ENCODE measurements around the gene SCN9A. TPM values are rescaled to one million over a fixed set of nuclear protein-coding genes. Genes with fewer than 3 reads are reported as not detected.

Gene SCN9A
- total RNA-seq, 4 donors from 2014 or later: 0.51 to 3.5 (median 1.3) TPM

GRCh38 chr2:166307326-166307725 is 68.4 kb downstream of the SCN9A start:
- no peak overlapping the region for H3K4me3 ChIP-seq (ENCODE audit: low read depth, poor library complexity, severe bottlenecking)
- WGBS, 2 donors: 74 to 82% methylated on average over 3 of the region's 3 CpGs
- TF ChIP-seq, protein P1, sequence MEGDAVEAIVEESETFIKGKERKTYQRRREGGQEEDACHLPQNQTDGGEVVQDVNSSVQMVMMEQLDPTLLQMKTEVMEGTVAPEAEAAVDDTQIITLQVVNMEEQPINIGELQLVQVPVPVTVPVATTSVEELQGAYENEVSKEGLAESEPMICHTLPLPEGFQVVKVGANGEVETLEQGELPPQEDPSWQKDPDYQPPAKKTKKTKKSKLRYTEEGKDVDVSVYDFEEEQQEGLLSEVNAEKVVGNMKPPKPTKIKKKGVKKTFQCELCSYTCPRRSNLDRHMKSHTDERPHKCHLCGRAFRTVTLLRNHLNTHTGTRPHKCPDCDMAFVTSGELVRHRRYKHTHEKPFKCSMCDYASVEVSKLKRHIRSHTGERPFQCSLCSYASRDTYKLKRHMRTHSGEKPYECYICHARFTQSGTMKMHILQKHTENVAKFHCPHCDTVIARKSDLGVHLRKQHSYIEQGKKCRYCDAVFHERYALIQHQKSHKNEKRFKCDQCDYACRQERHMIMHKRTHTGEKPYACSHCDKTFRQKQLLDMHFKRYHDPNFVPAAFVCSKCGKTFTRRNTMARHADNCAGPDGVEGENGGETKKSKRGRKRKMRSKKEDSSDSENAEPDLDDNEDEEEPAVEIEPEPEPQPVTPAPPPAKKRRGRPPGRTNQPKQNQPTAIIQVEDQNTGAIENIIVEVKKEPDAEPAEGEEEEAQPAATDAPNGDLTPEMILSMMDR (IDR thresholded peaks at IDR 0.05): no peak
- TF ChIP-seq POLR2A (IDR thresholded peaks at IDR 0.05): no peak
- intact Hi-C loops (cut with DNase I; ENCODE audit: low total_unique reads): no loop called here
- no peak for DNase-seq (ENCODE audit: low spot score in 2 of 2)

- no peak overlapping the region for H3K4me3 ChIP-seq (ENCODE audit: low read depth, poor library complexity, severe bottlenecking)
- TF ChIP-seq POLR2A (IDR thresholded peaks at IDR 0.05): no peak
- TF ChIP-seq, protein P1 (IDR thresholded peaks at IDR 0.05): no peak
- intact Hi-C loops (cut with DNase I; ENCODE audit: low total_unique reads): no loop called here
- no peak for DNase-seq (ENCODE audit: low spot score in 2 of 2)
- WGBS, 2 donors: 94 to 98% methylated on average over 1 of the region's 1 CpG
These were observed 71.1 kb downstream of the SCN9A start for GRCh38 chr2:166304656-166305055.

DNA sequence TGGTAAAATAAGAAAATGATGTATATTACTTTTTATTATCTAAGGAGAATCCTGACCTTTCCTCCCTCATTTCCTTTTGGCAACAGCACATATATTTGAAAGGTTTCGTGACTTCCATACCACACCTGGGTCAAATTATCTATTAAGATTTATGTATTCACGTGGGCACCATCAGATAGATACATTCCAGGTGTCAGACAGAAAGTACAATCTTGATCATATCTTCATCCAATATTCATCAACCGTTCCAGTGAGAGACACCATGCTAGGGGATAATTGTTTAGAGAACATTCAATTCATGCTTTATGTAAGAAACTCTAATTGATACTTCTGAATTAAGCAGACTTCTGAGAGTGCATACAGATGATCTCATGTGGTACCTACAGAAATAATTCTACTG is 73.7 kb downstream of the SCN9A start:
- DNase-seq (ENCODE audit: low spot score in 2 of 2): no peak
- intact Hi-C loops (cut with DNase I; ENCODE audit: low total_unique reads): no loop called here
- no peak overlapping the region for H3K4me3 ChIP-seq (ENCODE audit: low read depth, poor library complexity, severe bottlenecking)
- TF ChIP-seq POLR2A (IDR thresholded peaks at IDR 0.05): no peak
- TF ChIP-seq, protein P1 (IDR thresholded peaks at IDR 0.05): no peak
- 24 to 29% methylated on average over 3 of the region's 3 CpGs for WGBS, 2 donors

DNA sequence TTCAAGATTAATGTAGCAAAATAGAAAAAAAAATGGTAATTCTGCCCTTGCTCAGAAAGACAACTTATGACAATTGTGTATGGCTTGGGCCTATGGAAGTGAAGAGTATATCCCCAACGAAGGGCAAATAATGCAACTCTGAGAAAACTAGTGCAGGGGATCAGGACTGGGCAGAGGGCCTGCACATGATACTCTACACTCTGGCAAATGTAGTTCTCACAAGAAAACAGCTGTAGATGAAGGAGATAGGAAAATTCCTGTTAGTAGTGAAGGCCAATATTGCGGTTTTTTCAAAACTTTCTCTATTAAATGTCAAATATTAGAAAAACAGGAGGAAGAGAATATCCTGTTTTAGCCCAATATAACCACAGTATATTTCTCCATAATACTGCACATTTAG is 77.8 kb downstream of the SCN9A start:
- WGBS, 2 donors: 66 to 86% methylated on average over 2 of the region's 2 CpGs
- TF ChIP-seq POLR2A (IDR thresholded peaks at IDR 0.05): no peak
- TF ChIP-seq, protein P1 (IDR thresholded peaks at IDR 0.05): no peak
- intact Hi-C loops (cut with DNase I; ENCODE audit: low total_unique reads): no loop called here
- no peak for DNase-seq (ENCODE audit: low spot score in 2 of 2)
- no peak overlapping the region for H3K4me3 ChIP-seq (ENCODE audit: low read depth, poor library complexity, severe bottlenecking)

DNA sequence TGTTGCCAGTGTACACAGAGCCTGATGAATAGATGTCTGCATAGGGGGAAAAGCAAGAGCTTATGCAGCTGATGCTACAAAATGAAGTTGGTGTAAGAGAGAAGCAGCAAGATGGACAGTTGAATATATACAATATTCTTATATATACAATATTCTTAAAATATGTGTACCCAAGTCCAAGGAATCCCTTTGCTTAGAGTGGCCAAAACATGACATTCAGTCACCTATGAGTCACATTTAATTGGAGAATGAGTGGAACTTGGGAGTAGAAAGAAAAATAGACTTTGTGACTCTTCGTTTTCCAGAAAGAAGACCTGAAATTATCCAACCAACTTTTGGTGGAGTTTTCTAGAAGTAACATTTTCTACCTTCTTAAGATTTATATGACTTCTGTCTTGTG is 81.8 kb downstream of the SCN9A start:
- H3K4me3 ChIP-seq (ENCODE audit: low read depth, poor library complexity, severe bottlenecking): no peak overlapping the region
- intact Hi-C loops (cut with DNase I; ENCODE audit: low total_unique reads): no loop called here
- no peak for DNase-seq (ENCODE audit: low spot score in 2 of 2)
- TF ChIP-seq, protein P1 (IDR thresholded peaks at IDR 0.05): no peak
- no peak for TF ChIP-seq POLR2A (IDR thresholded peaks at IDR 0.05)
- 75 to 93% methylated on average over 1 of the region's 1 CpG for WGBS, 2 donors

DNA sequence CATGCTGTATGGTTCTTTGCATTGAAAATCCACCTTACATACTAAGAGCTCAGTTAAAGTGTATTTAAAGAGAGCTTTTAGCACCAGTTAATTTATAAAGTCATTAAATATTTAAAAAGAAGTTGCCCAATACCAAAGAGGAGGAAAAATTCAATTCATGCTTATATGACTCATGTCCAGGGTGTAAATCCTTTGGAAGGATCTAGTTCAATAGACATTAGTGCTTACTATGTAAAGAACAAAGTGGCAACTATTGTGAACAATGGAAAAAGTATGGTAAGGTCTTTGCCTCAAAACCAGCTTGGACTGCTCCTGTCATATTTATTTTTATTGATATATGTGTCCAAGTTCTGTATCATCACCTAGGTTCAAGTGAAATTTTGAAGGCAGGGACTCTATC is 90.5 kb downstream of the SCN9A start:
- intact Hi-C loops (cut with DNase I; ENCODE audit: low total_unique reads): no loop called here
- no peak for DNase-seq (ENCODE audit: low spot score in 2 of 2)
- TF ChIP-seq, protein P1 (IDR thresholded peaks at IDR 0.05): no peak
- TF ChIP-seq POLR2A (IDR thresholded peaks at IDR 0.05): no peak
- H3K4me3 ChIP-seq (ENCODE audit: low read depth, poor library complexity, severe bottlenecking): no peak overlapping the region

Data from lower leg skin (tissue), 4 donors.